ENCODE results near the gene ADSS2.

Gene ADSS2

DNA sequence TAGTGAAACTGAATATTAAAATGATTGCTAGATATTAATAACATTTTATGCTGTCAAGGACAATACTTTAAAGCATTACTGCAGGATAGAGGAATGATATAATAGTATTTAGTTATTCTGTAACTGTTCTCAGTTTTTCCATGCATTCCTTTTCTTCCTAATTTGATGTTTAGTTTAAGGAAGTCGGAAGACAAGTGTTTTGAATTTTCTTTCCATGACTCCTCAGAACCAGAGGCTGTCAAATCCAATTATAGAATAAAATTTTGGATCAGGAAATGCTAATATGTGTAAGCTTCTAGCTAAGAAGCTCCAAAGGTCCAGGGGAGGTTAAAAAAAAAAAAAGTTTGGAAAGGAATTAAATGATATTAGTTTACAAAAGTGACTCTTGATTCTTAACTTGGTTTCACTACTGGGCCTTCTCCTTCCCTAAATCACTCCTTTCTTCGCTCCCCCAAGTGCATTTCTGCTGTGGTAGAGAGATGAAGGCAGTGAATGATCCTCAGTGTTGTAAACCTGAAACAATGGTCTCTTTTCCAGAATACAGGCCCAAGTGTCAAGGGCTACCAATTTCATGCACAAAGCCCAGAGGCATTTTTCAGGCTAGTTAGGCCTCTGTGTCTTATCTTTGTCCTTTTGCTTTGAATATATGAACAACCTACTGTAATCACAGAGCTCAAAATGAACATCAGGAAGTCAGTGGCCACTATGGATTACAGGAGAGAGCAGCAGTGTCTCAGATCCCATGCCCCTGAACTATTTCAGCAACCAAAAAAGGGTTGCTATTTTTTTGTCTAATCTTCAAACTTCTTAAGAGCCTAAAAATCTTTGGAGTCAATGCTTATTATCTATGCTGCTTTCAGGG lies 6.2 kb downstream of the ADSS2 start:
- DNase-seq: no peak

DNA sequence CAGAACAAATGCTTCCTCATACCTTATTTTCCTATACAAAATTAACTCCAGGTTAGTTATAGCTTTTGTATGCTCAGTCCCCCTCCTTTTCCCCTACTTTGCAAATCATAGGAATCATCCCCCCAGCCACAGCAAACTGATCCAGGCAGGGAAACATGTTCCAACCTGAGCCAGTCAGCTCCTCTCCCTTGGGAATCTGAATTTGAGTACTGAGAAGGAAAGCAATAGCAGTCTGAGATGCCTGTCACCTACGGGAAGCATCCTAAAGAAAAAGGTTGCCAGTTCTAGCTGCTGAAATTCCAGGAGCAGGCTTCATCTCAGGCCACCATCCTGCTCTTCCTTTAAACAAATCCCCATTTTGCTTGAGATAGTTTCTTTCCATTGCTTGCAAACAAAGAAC lies 6.9 kb downstream of the ADSS2 start:
- DNase-seq: no peak

DNA sequence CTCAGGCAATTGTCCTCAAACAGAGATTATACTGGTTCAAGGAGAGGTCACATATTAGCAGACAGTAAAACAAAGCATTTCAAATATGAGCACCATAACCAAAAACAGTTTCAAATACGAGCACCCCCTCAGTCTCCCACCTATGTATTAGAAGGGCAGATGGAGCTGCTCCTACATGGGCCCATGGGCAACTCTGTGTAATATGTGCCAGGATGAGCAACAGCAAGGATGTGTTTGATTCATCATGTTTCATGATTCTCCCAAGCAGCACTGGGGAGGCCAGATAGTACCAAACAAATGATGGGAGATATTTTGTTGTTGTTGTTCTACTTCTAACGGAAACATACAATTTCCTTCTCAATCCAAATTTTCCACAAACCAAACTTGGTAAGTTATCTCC lies 8.9 kb downstream of the ADSS2 start:
- no peak for DNase-seq

DNA sequence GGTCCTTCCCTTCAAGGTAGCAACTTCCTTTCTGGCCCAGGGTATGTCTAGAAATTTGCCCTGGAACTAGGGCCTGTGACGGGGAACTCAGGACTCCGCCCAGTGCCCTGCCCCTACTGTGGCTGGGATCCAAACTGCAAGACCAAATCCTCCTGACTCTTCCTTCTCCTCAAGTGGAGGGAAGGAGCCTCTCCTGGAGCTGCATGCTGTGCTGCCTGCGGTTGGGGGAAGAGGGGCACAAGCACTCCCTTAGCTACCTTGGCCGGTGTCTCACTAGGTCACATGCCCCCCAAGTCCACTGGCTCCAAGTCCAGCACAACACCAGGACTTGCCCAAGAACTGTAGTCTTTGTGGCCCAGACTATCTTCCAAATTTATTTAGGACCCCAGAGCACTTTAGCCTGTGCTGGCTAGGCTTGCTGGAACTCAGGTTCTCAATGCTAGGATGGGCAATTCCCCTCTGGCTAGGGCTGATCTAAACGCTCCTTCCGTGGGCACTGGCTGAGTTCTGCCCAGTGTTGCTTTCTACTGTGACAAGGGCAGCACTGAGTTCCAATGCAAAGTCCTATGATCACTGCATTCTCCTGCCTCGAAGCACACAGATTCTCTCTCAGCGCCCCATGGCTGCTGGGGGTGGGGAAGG lies 12.2 kb downstream of the ADSS2 start:
- DNase-seq: no peak

DNA sequence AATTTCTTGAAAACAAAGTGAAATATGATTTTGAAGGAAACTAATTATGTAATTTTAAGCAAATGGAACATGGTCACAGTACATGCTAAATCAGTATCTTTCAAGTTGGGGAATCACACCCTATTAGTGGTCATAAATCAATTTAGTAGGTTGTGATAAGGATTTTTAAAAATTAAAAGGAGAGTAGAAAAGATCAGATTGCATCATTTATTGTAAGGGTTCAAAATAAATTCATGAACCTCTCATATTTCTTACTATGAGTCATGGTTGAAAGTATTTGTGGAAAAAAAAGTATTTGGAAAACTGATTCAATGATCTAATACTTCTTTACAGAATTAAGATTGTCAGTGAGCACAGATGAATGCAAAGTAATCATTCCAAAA lies 14.6 kb downstream of the ADSS2 start:
- DNase-seq: no peak

DNA sequence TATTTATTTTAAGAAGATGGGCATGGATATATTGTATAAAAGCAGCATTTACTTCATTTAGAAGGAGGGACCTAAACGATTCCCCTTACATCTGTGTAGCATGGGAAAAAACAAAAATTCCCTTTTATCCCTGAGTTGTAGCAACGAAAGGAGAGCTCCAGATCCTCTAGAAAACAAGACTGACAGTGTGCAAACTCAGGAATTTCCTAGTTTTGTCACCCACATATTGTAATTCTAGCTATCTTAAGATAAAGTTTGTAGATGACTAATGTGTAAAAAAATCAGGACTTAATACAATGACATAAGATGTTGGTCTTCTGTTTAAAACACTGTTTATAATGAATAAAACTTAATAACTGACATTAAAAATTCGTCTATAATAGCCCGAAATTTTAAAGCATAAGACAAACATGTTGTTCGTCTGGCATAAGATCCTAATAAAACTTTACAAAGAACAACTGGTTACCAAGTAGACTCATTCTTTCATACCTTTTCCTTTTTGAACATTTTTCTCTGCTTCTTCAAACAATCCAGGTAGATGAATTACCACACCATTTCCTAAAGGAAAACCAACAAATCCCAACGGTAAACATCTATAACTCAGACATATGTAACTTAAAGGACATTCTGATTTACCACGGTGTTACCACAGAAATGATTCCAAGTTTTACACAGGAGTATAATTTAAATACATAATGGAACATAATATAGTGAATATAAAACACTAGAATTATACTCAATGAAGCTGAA lies 15.2 kb downstream of the ADSS2 start:
- no peak for DNase-seq

DNA sequence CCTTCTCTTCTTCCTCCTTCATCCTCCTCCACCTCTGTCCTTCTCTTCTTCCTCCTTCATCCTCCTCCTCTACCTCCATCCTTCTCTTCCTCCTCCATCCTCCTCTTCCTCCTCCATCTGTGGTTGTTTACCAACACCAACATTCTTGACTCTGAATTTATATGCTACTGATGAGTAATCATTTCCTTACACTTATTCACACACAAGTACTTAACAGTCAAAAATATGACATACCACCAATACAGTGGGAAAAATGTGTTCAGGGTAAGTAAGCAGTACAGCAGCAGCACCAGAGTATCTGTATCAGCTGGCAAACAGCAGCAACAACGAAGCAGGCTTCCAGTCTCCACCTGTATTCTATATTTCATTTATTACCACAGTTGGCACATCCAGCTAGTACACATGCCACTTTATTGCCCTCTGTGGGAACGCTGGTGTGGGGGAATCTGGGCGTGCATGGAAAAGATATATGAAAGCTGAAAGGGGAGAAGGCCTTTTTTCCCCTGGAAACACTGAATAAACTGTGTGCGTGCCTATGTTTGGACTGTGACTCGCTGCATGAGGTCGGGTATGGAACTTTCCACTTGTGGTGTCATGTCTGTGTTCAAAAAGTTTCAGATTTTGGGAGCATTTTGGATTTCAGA lies 16.0 kb downstream of the ADSS2 start:
- DNase-seq: no peak

DNA sequence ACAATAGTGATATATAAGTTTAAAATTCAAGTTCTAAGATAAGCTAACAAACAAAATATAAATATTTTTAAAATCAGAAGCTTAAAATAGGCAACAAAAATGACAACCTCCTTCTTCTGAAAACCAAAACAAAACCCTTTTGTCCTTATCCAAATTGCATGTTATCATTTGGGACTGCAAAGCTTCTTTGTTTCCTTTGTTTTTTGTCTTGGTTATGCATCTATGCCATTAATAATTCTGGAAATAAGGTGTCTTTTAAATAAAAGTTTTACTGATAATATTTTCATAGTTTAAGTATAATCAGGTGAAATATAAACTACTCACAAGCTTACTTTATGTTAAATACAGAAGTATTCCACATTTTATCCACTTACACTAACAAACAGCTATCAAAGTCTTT lies 20.5 kb downstream of the ADSS2 start:
- DNase-seq: no peak

DNA sequence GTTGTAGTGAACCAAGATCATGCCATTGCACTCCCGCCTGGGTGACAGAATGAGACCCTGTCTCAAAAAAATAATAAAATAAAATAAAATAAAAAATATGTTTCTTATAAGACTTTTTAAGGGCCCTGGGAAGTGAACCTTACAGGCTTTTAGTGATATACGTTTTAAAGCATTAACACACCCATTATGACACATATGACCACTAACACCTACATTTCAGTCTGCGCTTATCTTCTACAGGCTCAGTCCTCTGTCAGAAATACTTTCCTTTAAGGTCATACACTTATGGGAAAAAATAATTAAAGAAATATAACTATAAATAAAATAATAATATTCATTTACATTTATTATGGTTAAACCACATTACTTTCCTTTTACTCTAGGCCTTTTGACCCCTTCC lies 21.9 kb downstream of the ADSS2 start:
- no peak for DNase-seq

DNA sequence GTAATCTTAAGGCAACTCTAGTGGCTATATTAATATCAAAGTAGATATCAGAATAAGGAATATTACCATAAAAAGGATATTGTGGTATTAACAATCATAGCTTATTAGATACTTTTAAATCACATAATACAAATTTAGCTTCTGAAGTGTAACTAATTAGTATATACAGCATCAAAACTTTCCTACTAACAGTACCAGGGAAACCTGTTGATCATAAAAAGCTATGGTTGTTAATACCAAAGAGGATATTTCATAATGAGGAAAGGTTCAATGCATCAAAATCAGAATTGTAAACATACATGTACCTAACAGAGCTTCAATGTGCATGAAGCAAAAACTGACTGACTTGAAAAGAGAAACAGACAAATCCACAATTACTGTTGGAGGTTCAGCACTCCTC lies 24.1 kb downstream of the ADSS2 start:
- no peak for DNase-seq

DNA sequence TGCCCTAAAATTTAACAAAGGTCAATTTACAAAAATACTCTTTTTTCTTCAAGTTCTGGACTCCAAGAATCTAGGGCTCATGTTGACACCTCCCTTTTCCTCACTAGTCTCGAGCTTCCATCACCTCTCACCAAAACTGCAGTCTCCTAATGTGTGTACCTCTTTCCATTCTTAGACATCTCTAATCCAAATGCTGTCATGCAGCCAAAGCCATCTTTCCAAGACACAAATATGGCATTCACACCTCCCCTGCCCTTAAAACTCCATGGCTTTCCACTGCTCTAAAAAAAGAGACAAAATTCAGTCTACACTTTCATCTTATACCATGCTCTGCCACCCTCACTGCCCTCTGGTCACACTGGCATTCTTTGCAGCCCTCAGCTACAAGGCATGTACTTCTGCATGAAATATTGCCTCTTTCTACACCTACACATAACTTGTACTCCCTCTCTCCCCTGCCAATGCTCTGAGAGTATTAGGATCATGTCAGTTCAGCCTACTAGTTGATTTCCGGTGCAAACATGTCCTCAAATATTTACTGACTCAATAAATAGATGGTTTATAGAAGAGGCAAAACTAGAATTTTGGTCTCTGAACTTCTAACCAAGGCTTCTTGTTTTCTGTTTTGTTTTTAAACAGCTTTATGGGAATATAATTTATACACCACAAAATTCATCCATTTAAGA lies 26.9 kb downstream of the ADSS2 start:
- DNase-seq: no peak

DNA sequence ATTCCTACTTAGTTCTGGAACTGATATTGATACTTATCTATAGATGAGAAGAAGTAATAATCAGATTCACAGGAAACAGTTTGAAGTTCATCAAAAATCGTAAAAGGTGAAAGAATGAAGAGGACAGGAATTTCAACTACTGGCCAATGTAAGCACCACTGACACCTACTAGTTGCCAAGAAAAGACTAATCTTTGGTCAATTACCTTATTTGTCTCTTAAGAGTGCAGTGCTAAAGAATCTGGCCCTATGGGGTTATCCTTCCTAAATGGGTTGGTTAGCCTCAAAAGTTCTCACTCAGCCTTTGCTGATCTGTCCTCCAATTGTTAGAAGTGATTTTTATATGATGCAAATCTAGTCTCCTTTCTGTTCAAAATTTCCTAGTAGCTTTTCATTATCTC lies 29.5 kb downstream of the ADSS2 start:
- DNase-seq: no peak

DNA sequence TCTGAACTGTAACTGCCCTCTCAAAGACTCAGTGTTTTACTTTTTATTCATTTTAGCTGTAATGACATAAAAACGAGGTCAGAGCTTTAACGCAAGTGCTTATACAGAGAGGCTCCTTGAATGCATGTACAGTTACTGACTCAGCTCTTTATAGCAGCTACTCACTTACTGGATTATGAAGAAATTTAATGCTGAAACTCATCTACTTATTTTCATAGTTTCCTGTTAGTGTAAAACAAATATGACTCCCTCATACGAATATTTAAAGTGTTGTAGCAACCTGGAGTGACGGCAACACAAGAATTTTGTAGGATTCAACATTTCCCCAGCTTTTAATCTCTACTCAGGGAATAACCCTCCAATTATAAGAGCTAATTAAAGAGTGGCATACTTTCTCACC lies 32.7 kb downstream of the ADSS2 start:
- DNase-seq: no peak

DNA sequence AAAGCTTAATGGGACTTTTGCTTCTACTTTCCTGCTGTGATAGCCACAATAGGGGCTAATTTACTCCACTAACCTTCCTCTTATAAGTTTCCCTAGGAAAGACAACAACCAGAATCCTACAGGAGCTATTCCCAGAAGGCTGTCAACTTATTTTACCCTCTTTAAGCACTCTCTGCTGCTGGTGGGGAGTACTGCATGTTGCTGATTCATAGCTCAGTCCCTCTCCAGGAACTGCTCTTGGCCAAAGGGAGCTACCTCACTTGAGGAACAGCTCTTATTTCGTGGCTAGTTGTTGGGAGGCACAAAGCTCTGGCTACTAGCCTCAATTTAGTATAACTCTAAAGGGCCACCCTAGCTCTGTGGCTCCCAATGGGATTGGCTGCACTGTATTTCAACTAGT lies 37.2 kb downstream of the ADSS2 start:
- no peak for DNase-seq

DNA sequence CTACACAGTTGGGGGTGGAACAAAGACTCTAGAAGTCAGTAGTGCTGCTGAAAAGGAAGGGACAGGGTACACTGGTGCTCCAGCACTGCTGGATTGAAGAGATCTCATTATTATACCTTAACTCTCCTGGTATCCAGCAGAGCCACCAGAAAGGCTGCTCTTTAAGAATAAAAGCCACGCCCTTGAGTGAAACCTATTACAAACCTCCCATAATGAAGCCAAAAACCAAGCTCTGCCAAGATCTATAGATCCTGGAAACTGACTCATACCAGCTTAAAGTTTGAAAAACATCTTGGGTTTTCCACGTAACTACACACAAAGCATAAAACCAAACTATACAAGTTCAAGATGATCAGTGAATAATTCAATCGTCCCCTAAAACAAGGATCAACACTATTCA lies 38.0 kb downstream of the ADSS2 start:
- DNase-seq: no peak

DNA sequence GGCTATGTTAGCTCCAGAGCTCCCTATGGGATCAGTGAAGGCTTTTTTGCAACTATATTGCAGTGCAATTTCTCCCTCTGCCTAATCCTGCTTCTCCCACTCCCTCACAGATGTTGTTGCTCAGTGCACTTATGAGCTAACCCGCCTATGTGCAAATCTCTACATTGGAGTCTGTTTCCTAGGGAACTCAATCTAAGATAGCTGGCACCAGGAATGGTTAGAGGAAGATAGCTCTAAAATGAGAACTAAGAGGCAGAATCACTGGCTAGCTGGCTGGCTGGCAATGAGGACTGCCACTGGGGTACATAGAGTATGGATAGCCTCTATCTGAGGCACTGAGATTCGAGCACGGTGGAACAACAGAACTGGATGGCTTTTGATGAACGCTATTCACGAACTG lies 39.5 kb downstream of the ADSS2 start:
- DNase-seq: no peak

DNA sequence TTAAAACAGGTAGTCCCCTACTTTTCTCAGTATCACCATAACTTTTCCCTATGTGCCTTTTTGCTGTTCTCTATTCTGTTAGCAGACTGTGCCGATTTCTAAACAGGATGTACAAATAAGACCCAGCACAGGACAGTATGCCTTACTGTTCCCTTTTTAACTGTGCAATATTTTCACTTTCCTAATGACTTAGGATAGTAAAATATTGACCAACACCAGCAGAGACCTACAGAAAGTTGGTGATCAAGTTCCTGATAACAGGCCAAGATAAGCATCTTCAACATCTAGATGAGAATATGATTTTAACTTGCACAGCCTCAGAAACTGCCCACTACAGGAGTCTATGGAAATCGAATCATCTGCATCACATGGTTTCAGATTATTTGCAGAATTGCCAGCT lies 42.0 kb downstream of the ADSS2 start:
- DNase-seq: no peak

DNA sequence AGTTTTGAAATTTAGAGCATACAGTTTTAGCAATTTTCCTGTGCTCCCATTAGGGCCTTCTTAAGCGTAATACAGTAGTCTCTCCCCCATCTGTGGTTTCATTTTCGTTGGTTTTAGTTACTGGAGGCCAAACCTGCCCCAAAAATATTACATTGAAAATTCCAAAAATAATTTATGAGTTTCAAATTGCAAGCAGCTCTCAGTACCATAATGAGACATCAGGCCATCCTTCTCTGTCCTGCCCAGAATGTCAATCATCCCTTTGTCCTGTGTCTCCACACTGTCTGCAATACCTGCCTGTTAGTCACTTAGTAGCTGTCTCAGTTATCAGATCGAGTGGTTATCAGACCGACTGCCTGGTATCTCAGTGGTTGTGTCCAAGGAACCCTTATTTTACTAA lies 45.4 kb downstream of the ADSS2 start:
- DNase-seq: no peak

DNA sequence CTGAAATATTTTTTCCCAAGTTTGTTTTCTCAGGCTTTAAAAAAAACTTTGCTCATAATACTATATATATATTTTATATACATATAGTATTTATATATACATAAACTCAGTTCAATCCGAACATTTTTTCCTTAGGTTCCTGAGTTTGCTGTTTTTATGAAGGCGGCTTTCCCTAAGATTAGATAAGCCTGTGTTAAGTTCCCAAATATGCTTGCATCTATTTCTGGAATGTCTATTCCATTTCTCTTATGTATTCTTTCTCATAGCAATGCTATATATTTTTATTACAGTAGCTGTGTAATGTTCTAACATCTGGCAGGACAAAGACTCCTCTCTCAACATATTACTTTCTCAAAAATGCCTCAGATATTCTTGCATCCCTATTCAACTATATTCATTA lies 45.9 kb downstream of the ADSS2 start:
- DNase-seq: no peak

DNA sequence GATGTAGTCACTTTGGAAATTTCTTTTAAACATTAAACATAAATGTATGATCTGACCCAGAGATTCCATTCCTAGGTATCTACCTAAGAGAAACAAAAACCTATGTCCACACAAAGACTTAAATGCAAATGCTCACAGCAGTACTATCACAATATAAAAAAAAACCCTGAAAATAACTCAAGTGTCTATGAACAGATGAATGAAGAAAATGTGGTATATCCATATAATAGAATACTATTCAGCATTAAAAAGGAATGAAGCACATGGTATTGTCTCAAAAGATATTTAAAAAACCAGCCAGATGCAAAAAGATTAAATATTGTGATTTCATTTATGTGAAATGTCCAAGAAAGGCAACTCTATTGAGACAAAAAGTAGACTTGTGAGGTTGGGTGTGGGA lies 48.3 kb downstream of the ADSS2 start:
- DNase-seq: no peak

DNA sequence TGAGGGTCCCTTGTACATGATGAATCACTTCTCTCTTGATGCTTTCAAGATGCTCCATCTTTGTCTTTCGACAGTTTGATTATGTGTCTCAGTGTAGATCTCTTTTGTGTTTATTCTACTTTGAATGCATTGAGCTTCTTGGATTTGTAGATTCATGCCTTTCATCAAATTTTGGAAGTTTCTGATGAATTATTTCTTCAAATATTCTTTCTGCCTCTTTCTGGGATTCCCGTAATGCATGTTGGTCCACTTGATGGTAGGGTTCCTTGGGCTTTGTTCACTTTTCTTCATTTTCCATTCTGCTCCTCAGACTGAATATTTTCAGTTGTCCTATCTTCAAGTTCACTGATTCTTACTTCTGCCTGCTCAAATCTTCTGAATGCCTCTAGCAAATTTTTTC lies 50.7 kb downstream of the ADSS2 start:
- DNase-seq: no peak

DNA sequence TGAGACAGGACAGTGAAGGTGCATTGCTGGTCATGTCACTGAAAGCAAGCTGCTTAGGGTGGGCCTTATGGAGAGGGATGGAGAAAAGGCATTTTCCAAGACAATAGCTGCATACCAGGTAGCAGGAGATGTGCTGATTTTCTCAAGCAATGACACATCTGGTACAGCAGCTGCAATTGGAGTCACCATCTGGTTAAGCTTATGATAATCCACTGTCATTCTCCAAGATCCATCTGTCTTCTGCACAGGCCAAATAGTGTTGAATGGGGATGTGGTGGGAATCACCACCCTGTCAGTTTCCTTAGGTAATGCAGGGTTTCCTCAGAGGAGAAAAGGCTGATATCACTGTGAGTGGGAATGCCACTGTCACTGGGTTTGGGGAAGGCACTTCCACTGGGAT lies 54.6 kb downstream of the ADSS2 start:
- no peak for DNase-seq

DNA sequence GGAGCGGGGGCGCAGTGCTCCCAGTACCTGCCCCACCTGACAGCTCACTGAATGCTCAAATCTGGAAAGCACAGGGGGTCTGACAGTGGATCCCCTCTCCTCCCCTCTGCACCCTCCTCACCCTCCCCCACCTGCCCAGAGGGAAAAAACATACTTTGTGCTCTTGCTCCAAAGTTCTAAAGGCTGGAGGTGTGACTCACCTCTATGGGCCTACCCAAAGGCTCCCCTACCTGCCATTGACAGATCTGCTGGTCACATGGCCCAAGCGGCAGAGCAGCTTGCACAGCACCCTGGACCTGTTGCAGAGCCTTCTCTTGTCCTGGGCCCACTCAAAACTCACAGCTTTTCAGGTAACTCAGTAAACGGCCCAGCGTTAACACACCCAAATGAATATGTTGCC lies 55.7 kb downstream of the ADSS2 start:
- DNase-seq: no peak

All from activated CD4-positive, CD25-positive, alpha-beta regulatory T cell treated with anti-CD3 and anti-CD28 coated beads, Interleukin-2, amount 50 U/mL, for 72 hours (primary cell).